A673 (cell line): Measurements from ENCODE around the gene LIAS. TPM values are rescaled to one million over a fixed set of nuclear protein-coding genes. Genes with fewer than 3 reads are reported as not detected.

ENCODE experiments used
- BruUV-seq: library from RNA; stranded (reverse); fragments of 400-500 nt; replicated peaks from 2 replicates; lab custom pipeline; 2021; lab: Mats Ljungman, UMichigan
- CTCF ChIA-PET: fragments of 300-600 bp; sonication (Branson Sonifier 250); formaldehyde crosslinking; loops from one replicate; lab custom pipeline; 2022; ENCODE audit warnings: antibody characterized with exemption; lab: Charles Lee
- POLR2A ChIA-PET: fragments of 300-600 bp; sonication (Branson Sonifier 250); formaldehyde crosslinking; loops from one replicate; lab custom pipeline; 2022; ENCODE audit warnings: antibody characterized with exemption; ENCODE audit not compliant: low non-redundant PET; lab: Charles Lee
- DNase-seq: peaks from one replicate; pipeline ENCODE4 v3.0.0-alpha.2; 2015; ENCODE audit warnings: low spot score
- H3K27ac ChIP-seq: fragments of 200-600 bp; sonication (generic); 2 replicates; pipeline ENCODE4 v1.5.1; 2016; ENCODE audit warnings: mixed run types, low read depth, mild to moderate bottlenecking, mixed read lengths, antibody characterized with exemption, low read length; ENCODE audit not compliant: poor library complexity, severe bottlenecking
- H3K27me3 ChIP-seq: fragments of 200-600 bp; sonication (generic); replicated peaks from 2 replicates; pipeline ENCODE4 v1.6.1; 2017; ENCODE audit warnings: mixed run types, low read depth, mild to moderate bottlenecking, mixed read lengths, antibody characterized with exemption, low read length; ENCODE audit not compliant: insufficient read depth, poor library complexity
- H3K36me3 ChIP-seq: fragments of 200-600 bp; sonication (generic); 2 replicates; pipeline ENCODE4 v1.6.1; 2016; ENCODE audit warnings: mixed run types, mild to moderate bottlenecking, mixed read lengths, antibody characterized with exemption, low read length; ENCODE audit not compliant: insufficient read depth, poor library complexity, severe bottlenecking
- H3K4me1 ChIP-seq: fragments of 200-600 bp; sonication (generic); 2 replicates; pipeline ENCODE4 v1.6.1; 2017; ENCODE audit warnings: mixed run types, mild to moderate bottlenecking, mixed read lengths, antibody characterized with exemption, low read length; ENCODE audit not compliant: insufficient read depth, poor library complexity, severe bottlenecking
- H3K4me3 ChIP-seq: fragments of 200-600 bp; sonication (generic); 2 replicates; pipeline ENCODE4 v1.5.1; 2016; ENCODE audit warnings: low read depth, mixed run types, mild to moderate bottlenecking, mixed read lengths, low read length; ENCODE audit not compliant: poor library complexity, severe bottlenecking
- H3K9me3 ChIP-seq: fragments of 200-600 bp; sonication (generic); 2 replicates; pipeline ENCODE4 v1.6.1; 2016; ENCODE audit warnings: mixed run types, low read depth, mild to moderate bottlenecking, mixed read lengths, antibody characterized with exemption, low read length; ENCODE audit not compliant: poor library complexity, severe bottlenecking
- CTCF ChIP-seq: fragments of 300-800, 200-600 bp; sonication (generic); conservative IDR thresholded peaks from 2 replicates; pipeline ENCODE4 v1.5.1; 2017; ENCODE audit warnings: low read depth, mild to moderate bottlenecking, antibody characterized with exemption, low read length, moderate library complexity, mixed read lengths
- EZH2 ChIP-seq: fragments of 200-600 bp; sonication (generic); IDR thresholded peaks from 2 replicates; pipeline ENCODE4 v1.6.1; 2017; ENCODE audit warnings: borderline replicate concordance, low read depth, mild to moderate bottlenecking, mixed read lengths, antibody characterized with exemption, low read length; ENCODE audit not compliant: poor library complexity, severe bottlenecking
- intact Hi-C: fragments of 100-400 bp; cut with micrococcal nuclease; formaldehyde crosslinking; loops from one replicate; pipeline ENCODE4 v1.10.0; 2022; ENCODE audit not compliant: unreplicated experiment
- total RNA-seq: library from RNA; stranded (reverse); gene quantifications from 2 replicates; pipeline ENCODE4 v1.2.3, GENCODE V29; 2021

The LIAS gene
- total RNA-seq, 1 experiment from 2014 or later = 19.1 TPM

GRCh38 chr4:39526765-39527295 is 68.0 kb downstream of the LIAS start:
- H3K4me3 ChIP-seq = peak overlapping the region; percentile 84
- intact Hi-C loops = loop anchor here (5.0 kb wide), 2 partner anchors 110 to 450 kb away; partner anchors contain the start of genes PDS5A and SMIM14
- DNase-seq = no peak
- H3K4me1 ChIP-seq = peaks cover 11% of the 10 kb centered on the region
- TF ChIP-seq CTCF (no peak), EZH2 (no peak)
- H3K36me3 ChIP-seq = peaks cover 2% of the 10 kb centered on the region
- TSS peak; percentile 66 for BruUV-seq
- POLR2A ChIA-PET = no interaction called here
- CTCF ChIA-PET = interaction anchor here (0.9 kb wide), 1 partner anchor 57 kb away, joined by 5 read pairs; no protein-coding TSS in a partner anchor
- peak overlapping the region; percentile 78 for H3K27ac ChIP-seq
- no peaks in the 10 kb centered on the region for H3K27me3 ChIP-seq
- H3K9me3 ChIP-seq = no peaks in the 10 kb centered on the region

GRCh38 chr4:39527296-39528060 is 68.6 kb downstream of the LIAS start, which contains the start of gene UGDH:
UGDH (minus strand) TSS chr4:39527439; CDS start chr4:39521512, 5,927 bp downstream.
- intact Hi-C loops = loop anchor here (5.0 kb wide), 2 partner anchors 110 to 450 kb away; partner anchors contain the start of genes PDS5A and SMIM14
- no TSS peak for BruUV-seq

More at GRCh38 chr4:39527296-39528060, 68.6 kb downstream of the LIAS start, which contains the start of gene UGDH:
- H3K36me3 ChIP-seq = peaks cover 4% of the 10 kb centered on the region
- CTCF ChIA-PET = interaction anchor here (0.9 kb wide), 1 partner anchor 58 kb away, joined by 5 read pairs; no protein-coding TSS in a partner anchor
- peaks cover 4% of the 10 kb centered on the region for H3K4me1 ChIP-seq
- no peaks in the 10 kb centered on the region for H3K27me3 ChIP-seq
- no peaks in the 10 kb centered on the region for H3K9me3 ChIP-seq
- no peak for TF ChIP-seq CTCF
- no peak for TF ChIP-seq EZH2
- peak within 1 kb of the TSS; percentile 78 for H3K27ac ChIP-seq
- DNase-seq = peak; percentile 99
- H3K4me3 ChIP-seq = peak within 1 kb of the TSS; percentile 84
- POLR2A ChIA-PET = no interaction called here
